Suprapubic skin (tissue), 4 donors: Measurements from ENCODE around the gene WDTC1. TPM values are rescaled to one million over a fixed set of nuclear protein-coding genes. Genes with fewer than 3 reads are reported as not detected.
"Not testable (repeated sequence)": the region's sequence is repeated elsewhere in the genome, so short reads cannot be mapped to it uniquely, and the experiment has no call there.

ENCODE experiments used
- DNase-seq, 2 donors: peaks; one replicate each; pipeline ENCODE4 v3.0.0-alpha.2; 2019; ENCODE audit warnings: low spot score in 2 of 2
- H3K27ac ChIP-seq: fragments of 200-600 bp; sonication (generic); one replicate; pipeline ENCODE4 v1.5.1; 2019
- H3K27me3 ChIP-seq: fragments of 200-600 bp; sonication (generic); one replicate; pipeline ENCODE4 v1.5.1; 2019
- H3K36me3 ChIP-seq: fragments of 200-600 bp; sonication (generic); one replicate; pipeline ENCODE4 v1.5.1; 2019
- H3K4me1 ChIP-seq: fragments of 200-600 bp; sonication (generic); one replicate; pipeline ENCODE4 v1.5.1; 2019
- H3K4me3 ChIP-seq: fragments of 200-600 bp; sonication (generic); one replicate; pipeline ENCODE4 v1.5.1; 2019; ENCODE audit warnings: mild to moderate bottlenecking
- H3K9me3 ChIP-seq: fragments of 200-600 bp; sonication (generic); one replicate; pipeline ENCODE4 v1.5.1; 2019
- EP300 ChIP-seq: sonication (generic); formaldehyde crosslinking; IDR thresholded peaks from one replicate; pipeline ENCODE4 v1.6.1; 2017; ENCODE audit warnings: antibody characterized with exemption
- POLR2A ChIP-seq, 2 donors: fragments of 450-650 bp; IDR thresholded peaks; one replicate each; pipeline ENCODE4 v1.6.1; 2017; ENCODE audit warnings: antibody characterized with exemption in 2 of 2, mild to moderate bottlenecking in 2 of 2, moderate library complexity in 2 of 2
- POLR2AphosphoS5 ChIP-seq, 3 donors: sonication (generic); formaldehyde crosslinking; IDR thresholded peaks; one replicate each; pipeline ENCODE4 v1.6.1; 2017; ENCODE audit warnings: antibody characterized with exemption in 3 of 3
- WGBS: methylation state at CpG from one replicate; pipeline ENCODE4 v1.1.5; 2018; 5-methylcytosine and 5-hydroxymethylcytosine counted together
- total RNA-seq, 4 donors: library from RNA; depleted of rRNA; stranded (reverse); fragments of >200 nt; gene quantifications; one replicate each; pipeline ENCODE4 v1.1.0, GENCODE V29; 2016
- TF ChIP-seq, protein P1 (sequence below), 2 donors: fragments of 200-600 bp in 1 of 2; fragments of 450-650 bp in 1 of 2; sonication (generic) in 1 of 2; IDR thresholded peaks; one replicate each; pipeline ENCODE4 v1.5.1; 2016 to 2019; ENCODE audit warnings: antibody characterized with exemption in 2 of 2, mild to moderate bottlenecking in 1 of 2, moderate library complexity in 1 of 2

WDTC1 gene
- total RNA-seq, 4 donors from 2014 or later: 59.6 to 69.7 (median 64.5) TPM

DNA sequence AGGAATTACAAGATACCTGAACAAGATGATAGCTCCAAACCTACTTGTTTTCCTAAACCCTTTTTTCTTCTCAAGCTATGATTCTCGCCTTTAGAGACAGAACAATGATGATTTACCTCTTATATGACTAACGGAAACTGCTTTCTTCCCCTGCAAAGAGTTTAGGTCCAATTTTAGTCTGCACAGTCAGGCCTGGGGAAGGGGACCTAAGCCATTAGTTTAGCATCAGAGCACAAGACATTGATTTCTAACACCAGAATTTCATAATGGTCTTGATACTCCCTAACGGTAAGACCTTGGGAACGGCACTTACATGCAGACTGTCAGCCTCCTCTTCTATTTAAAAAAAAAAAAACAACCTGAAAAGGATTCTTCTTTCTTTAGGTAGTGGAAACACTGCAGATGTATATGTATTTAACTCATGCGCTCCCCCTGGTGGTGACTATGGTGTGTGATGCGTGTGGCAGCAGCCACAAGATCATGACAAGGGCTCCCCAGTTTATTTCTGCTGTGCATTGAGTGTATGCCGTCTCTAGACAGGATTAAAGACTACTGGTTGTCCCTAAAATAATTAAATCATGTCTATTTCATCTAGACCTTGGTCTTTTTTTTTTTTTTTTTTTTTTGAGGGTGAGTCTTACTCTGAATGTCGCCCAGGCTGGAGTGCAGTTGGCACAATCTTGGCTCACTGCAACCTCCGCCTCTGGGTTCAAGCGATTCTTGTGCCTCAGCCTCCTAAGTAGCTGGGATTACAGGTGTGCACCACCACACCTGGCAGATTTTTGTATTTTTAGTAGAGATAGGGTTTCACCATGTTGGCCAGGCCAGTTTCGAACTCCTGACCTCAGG lies 50.2 kb downstream of the WDTC1 start:
- no peaks in the 10 kb centered on the region for H3K4me1 ChIP-seq

DNA sequence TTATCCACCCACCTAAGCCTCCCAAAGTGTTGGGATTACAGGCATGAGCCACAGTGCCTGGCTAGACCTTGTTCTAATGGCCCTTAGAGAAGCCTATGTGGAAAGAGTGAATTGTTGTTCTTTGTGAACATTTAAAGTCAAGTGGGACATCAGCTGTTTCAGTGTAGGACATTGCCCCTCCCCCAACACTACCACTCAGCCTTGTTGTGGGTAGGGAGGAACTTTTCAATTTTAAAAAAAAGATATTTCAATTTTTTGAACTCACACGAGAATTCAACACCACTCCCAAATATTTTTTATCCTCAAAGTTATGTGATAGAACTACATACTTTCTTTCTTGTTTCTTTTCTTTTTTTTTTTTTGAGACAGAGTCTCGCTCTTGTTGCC lies 50.8 kb downstream of the WDTC1 start:
- Histone ChIP-seq H3K4me3 (no peak overlapping the region), H3K9me3 (no peaks in the 10 kb centered on the region), H3K27ac (no peak overlapping the region), H3K36me3 (peaks cover 46% of the 10 kb centered on the region), H3K27me3 (no peaks in the 10 kb centered on the region), H3K4me1 (no peaks in the 10 kb centered on the region)
- 70% methylated on average over 2 of the region's 2 CpGs for WGBS
- TF ChIP-seq, protein P1, sequence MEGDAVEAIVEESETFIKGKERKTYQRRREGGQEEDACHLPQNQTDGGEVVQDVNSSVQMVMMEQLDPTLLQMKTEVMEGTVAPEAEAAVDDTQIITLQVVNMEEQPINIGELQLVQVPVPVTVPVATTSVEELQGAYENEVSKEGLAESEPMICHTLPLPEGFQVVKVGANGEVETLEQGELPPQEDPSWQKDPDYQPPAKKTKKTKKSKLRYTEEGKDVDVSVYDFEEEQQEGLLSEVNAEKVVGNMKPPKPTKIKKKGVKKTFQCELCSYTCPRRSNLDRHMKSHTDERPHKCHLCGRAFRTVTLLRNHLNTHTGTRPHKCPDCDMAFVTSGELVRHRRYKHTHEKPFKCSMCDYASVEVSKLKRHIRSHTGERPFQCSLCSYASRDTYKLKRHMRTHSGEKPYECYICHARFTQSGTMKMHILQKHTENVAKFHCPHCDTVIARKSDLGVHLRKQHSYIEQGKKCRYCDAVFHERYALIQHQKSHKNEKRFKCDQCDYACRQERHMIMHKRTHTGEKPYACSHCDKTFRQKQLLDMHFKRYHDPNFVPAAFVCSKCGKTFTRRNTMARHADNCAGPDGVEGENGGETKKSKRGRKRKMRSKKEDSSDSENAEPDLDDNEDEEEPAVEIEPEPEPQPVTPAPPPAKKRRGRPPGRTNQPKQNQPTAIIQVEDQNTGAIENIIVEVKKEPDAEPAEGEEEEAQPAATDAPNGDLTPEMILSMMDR (IDR thresholded peaks at IDR 0.05): no peak
- TF ChIP-seq EP300 (no peak), POLR2A (IDR thresholded peaks at IDR 0.05) (no peak), POLR2AphosphoS5 (IDR thresholded peaks at IDR 0.05) (no peak)
- no peak for DNase-seq

More for the DNA sequence above, 50.2 kb downstream of the WDTC1 start:
- TF ChIP-seq, protein P1 (IDR thresholded peaks at IDR 0.05): peak; percentile 70 to 92
- TF ChIP-seq POLR2A (IDR thresholded peaks at IDR 0.05) (no peak), POLR2AphosphoS5 (IDR thresholded peaks at IDR 0.05) (no peak)
- Histone ChIP-seq H3K9me3 (no peaks in the 10 kb centered on the region), H3K27ac (no peak overlapping the region), H3K27me3 (no peaks in the 10 kb centered on the region), H3K36me3 (peaks cover 41% of the 10 kb centered on the region), H3K4me3 (no peak overlapping the region)
- WGBS: 47% methylated on average over 11 of the region's 11 CpGs
- peak; percentile 81 to 89 for DNase-seq

DNA sequence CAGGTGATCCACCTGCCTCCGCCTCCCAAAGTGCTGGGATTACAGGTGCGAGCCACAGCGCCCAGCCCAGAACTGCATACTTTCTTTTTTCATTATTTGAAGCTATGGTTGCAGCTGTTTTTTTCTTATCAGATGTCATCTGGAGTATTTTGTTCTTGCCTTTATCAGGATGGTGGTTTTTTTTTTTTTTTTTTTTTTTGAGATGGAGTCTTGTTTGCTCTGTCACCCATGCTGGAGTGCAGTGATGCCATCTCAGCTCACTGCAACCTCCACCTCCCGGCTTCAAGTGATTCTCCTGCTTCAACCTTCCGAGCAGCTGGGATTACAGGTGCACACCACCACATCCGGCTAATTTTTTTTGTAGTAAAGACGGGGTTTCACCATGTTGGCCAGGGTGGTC lies 51.4 kb downstream of the WDTC1 start:
- not testable (repeated sequence) for H3K4me1 ChIP-seq, H3K4me3 ChIP-seq, H3K9me3 ChIP-seq, DNase-seq, H3K27me3 ChIP-seq, H3K27ac ChIP-seq
- peaks cover 51% of the 10 kb centered on the region for H3K36me3 ChIP-seq
- 91% methylated on average over 7 of the region's 7 CpGs for WGBS

DNA sequence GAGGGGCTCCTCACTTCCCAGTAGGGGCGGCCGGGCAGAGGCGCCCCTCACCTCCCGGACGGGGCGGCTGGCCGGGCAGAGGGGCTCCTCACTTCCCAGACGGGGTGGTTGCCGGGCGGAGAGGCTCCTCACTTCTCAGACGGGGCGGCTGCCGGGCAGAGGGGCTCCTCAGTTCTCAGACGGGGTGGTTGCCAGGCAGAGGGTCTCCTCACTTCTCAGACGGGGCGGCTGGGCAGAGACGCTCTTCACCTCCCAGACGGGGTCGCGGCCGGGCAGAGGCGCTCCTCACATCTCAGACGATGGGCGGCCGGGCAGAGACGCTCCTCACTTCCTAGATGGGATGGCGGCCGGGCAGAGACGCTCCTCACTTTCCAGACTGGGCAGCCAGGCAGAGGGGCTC lies 54.7 kb downstream of the WDTC1 start:
- not testable (repeated sequence) for H3K27ac ChIP-seq, H3K4me3 ChIP-seq, DNase-seq, H3K9me3 ChIP-seq, H3K4me1 ChIP-seq, H3K27me3 ChIP-seq
- H3K36me3 ChIP-seq: peaks cover 63% of the 10 kb centered on the region
- 98% methylated on average over 11 of the region's 29 CpGs for WGBS

DNA sequence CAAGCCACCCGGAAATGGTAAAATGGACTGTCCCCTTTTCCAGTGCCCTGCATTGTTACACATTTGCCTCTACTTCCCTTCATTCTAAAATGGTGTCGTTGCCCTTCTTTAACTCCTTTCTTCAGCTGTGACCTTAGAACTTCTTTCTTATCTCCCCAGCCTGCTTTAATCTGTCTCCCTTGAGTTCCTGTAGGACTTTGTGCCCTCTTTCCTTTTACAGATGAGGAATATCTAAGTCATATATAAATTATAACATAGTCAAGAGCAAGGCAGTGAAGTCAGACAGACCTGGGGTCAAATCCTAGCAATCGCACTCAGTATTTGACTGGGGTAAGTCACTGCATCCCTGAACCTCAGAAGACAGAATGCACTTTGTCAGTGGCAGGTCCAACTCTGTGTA lies 56.1 kb downstream of the WDTC1 start:
- Histone ChIP-seq H3K4me1 (no peaks in the 10 kb centered on the region), H3K27me3 (no peaks in the 10 kb centered on the region), H3K4me3 (no peak overlapping the region), H3K27ac (no peak overlapping the region), H3K36me3 (peaks cover 75% of the 10 kb centered on the region), H3K9me3 (no peaks in the 10 kb centered on the region)
- DNase-seq: no peak
- WGBS: 92% methylated on average over 3 of the region's 3 CpGs
- no peak for TF ChIP-seq EP300
- no peak for TF ChIP-seq POLR2A (IDR thresholded peaks at IDR 0.05)
- TF ChIP-seq, protein P1 (IDR thresholded peaks at IDR 0.05): no peak
- no peak for TF ChIP-seq POLR2AphosphoS5 (IDR thresholded peaks at IDR 0.05)

DNA sequence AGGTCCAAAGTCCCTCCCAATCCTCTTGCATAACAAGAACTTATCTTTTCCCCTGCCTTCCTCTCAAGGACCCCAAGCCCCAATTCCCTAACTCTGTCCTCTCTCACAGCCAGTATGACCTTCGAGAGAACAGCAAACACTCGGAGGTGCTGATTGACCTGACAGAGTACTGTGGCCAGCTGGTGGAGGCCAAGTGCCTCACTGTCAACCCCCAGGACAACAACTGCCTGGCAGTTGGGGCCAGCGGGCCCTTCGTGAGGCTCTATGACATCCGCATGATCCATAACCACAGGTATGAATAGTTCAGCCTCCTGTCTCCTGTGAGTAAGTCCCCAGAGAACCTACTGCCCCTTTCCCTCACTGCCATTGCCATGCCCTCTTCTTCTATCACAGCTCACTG lies 57.7 kb downstream of the WDTC1 start:
- DNase-seq: no peak
- H3K27ac ChIP-seq: no peak overlapping the region
- H3K9me3 ChIP-seq: no peaks in the 10 kb centered on the region
- TF ChIP-seq POLR2AphosphoS5 (IDR thresholded peaks at IDR 0.05) (no peak), EP300 (no peak), POLR2A (IDR thresholded peaks at IDR 0.05) (no peak)
- TF ChIP-seq, protein P1 (IDR thresholded peaks at IDR 0.05): no peak
- H3K4me3 ChIP-seq: no peak overlapping the region
- WGBS: 86% methylated on average over 5 of the region's 5 CpGs
- H3K36me3 ChIP-seq: peaks cover 80% of the 10 kb centered on the region
- H3K27me3 ChIP-seq: no peaks in the 10 kb centered on the region
- no peaks in the 10 kb centered on the region for H3K4me1 ChIP-seq
